GM12875 (cell line): ENCODE measurements around the gene MMP11.

Source experiments
- H3K4me3 ChIP-seq: one replicate; pipeline ENCODE4 v1.5.1; 2011; ENCODE audit warnings: low read depth, low read length, control low read depth
- CTCF ChIP-seq: IDR thresholded peaks from 2 replicates; pipeline ENCODE4 v1.5.1; 2011; ENCODE audit warnings: low read depth, mild to moderate bottlenecking, control low read depth, inconsistent platforms, low read length, moderate library complexity, borderline replicate concordance; ENCODE audit not compliant: insufficient read depth

Gene MMP11

GRCh38 chr22:23831781-23832180, 59.1 kb downstream of the MMP11 start:
- no peak for TF ChIP-seq CTCF
- no peak overlapping the region for H3K4me3 ChIP-seq

- TF ChIP-seq CTCF: no peak
- no peak overlapping the region for H3K4me3 ChIP-seq
Observed at GRCh38 chr22:23832226-23833016, 59.8 kb downstream of the MMP11 start.

- TF ChIP-seq CTCF: no peak
- no peak overlapping the region for H3K4me3 ChIP-seq
Observed at GRCh38 chr22:23833017-23833751, 60.5 kb downstream of the MMP11 start.
